Activated effector memory CD4-positive, alpha-beta T cell treated with Interleukin-2 at 50 U/mL for 16 hours (primary cell): ENCODE results near the gene B4GALNT3.
A peak's percentile ranks its signal among the peaks of the same experiment; 100 is the strongest.

Source experiments
- DNase-seq: peaks from one replicate; pipeline ENCODE4 v3.0.0-alpha.2; 2020

B4GALNT3 gene

GRCh38 chr12:510071-510825 lies 50.5 kb downstream of the B4GALNT3 start:
- no peak for DNase-seq

DNA sequence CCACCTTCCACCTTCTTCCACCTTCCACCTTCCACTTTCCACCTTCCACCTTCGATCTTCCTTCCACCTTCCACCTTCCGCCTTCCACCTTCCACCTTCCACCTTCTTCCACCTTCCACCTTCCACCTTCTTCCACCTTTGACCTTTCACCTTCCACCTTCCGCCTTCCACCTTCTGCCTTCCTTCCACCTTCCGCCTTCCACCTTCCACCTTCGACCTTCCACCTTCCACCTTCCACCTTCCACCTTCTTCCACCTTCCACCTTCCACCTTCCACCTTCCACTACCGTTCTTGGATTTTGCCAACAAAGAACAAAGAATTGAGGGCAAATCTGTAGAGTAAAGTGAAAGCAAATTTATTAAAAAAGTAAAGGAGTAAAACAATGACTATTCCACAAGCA lies 53.2 kb downstream of the B4GALNT3 start:
- no peak for DNase-seq

DNA sequence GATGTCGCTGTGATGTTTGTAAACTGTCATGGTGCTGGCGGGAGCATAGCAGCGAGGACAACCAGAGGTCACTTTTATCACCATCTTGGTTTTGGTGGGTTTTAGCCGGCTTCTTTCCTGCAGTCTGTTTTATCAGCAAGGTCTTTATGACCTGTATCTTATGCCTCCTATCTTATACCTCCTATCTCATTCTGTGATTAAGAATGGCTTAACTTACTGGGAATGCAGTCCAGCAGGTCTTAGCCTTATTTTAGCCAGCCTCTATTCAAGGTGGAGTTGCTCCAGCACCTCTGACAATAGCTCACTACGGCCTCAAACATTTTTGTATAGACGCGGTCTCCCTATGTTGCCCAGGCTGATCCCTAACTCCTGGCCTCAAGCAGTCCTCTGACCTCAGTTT lies 53.7 kb downstream of the B4GALNT3 start:
- no peak for DNase-seq

- DNase-seq = no peak
Observed at GRCh38 chr12:517538-517937, 57.8 kb downstream of the B4GALNT3 start.

GRCh38 chr12:520119-520518 lies 60.4 kb downstream of the B4GALNT3 start:
- DNase-seq = no peak

DNA sequence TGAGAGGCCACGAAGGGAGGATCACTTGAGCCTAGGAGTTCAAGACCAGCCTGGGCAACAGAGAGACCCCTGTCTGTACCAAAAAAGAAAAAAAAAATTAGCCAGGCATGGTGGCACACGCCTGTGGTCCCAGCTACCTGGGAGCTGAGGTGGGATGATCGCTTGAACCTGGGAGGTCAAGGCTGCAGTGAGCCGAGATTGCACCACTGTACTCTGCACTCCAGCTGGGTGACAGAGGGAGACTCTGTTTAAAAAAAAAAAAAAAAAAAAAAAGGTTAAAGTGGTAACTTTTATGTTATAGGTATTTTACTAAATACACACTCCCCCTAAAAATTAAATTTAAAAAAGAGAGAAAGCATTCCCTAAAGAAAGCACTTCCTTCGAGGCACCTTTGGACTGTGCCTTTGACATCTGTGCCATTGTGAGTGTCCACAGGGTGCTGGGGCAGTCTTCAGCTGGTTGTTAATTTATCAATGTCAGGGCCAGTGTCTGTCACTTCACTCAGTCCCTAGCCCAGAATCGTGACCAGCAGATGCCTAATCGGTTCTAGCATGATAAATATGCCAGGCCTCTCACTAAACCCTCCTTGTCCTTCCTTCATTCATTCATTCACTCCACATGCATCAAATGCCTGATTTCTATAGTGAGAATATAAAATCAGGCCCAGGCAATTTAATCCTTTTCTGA lies 63.1 kb downstream of the B4GALNT3 start:
- DNase-seq = no peak

- DNase-seq = no peak
Observed at GRCh38 chr12:524167-524951, 64.6 kb downstream of the B4GALNT3 start.

- no peak for DNase-seq
Observed at GRCh38 chr12:526089-526488, 66.3 kb downstream of the B4GALNT3 start.

DNA sequence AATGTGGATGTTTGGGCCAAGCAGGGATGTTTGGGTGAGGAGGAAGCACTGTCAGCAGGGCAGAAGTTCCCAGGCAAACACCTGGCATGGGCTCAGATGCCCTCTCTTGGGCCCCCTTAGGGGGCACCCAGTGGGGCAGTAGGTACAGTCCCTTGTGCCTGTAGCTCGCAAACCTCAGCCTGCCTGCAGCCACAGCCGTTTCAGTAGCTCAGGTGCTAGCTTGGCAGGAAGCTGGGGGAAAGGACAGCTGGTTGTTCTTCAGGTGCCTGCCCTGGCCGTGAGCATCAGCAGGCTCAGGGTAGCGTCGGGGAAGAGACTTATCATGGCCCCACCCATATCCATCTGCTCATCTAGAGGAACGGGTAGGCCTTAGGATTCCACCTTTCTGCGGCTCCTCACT lies 67.5 kb downstream of the B4GALNT3 start:
- DNase-seq = no peak

- DNase-seq = no peak
Observed at GRCh38 chr12:527729-528128, 68.0 kb downstream of the B4GALNT3 start.

GRCh38 chr12:530308-530707 lies 70.6 kb downstream of the B4GALNT3 start:
- no peak for DNase-seq

DNA sequence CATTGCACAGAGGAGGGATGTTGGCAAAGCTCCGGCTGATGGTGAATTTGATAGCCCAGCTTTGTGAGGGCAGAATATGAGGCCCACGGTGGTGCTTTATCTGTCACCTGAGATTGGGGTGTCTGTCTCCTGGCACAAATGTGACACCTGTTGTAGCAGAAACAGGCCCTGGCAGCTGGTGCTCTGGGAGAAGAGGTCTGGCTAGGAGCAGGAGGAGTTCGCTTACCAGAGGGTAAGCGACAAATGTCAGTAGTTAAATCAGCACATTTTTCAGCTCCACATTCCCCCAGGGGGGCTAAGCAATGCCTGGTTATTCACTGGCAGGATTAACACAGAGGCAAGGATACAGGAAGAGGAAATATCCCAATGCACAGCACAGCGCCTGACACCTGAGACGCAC lies 71.1 kb downstream of the B4GALNT3 start:
- no peak for DNase-seq

DNA sequence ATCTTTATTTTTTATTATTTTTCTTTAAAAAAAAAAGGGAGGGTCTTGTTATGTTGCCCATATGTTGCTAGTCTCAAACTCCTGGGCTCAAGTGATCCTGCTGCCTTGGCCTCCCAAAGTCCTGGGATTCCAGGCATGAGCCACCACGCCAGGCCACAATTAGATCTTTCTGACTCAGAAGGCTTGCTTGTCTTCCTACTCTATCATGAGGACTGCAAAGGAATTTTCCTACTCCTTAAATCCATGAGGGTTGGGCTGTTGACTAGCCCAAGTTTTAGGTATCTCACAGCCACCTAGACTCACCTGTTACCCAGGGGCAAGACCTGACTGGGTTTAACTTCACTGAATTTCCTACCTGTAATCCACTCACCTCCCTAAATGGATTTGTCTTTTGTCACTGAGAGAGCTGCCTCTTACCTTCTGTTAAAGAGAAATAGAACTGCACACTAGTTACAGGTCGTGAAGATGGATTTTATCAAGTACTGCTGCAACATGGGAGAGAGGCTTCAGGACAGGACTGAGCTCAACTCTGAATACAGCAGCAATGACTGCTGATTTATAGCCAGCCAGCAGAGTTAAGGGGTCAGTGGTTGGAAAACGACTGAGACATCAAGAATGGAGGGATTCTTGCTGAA lies 72.3 kb downstream of the B4GALNT3 start:
- DNase-seq = no peak

GRCh38 chr12:532908-533565 lies 73.3 kb downstream of the B4GALNT3 start:
- DNase-seq = no peak

- no peak for DNase-seq
Observed at GRCh38 chr12:533718-534117, 74.0 kb downstream of the B4GALNT3 start.

- no peak for DNase-seq
Observed at GRCh38 chr12:534216-534615, 74.5 kb downstream of the B4GALNT3 start.

- no peak for DNase-seq
Observed at GRCh38 chr12:535396-535795, 75.7 kb downstream of the B4GALNT3 start.

GRCh38 chr12:536751-537245 lies 77.1 kb downstream of the B4GALNT3 start:
- DNase-seq = no peak

- no peak for DNase-seq
Observed at GRCh38 chr12:537772-538171, 78.0 kb downstream of the B4GALNT3 start.

- DNase-seq = peak; percentile 22
Observed at GRCh38 chr12:538731-539539, 79.2 kb downstream of the B4GALNT3 start.

GRCh38 chr12:539540-540310 lies 80.0 kb downstream of the B4GALNT3 start:
- no peak for DNase-seq
